ENCODE data around the gene KCMF1.

KCMF1 gene

GRCh38 chr2:84956334-84957297, 14.3 kb upstream of the KCMF1 start:
- DNase-seq, result no peak

- DNase-seq, result no peak
These were observed 13.2 kb upstream of the KCMF1 start for GRCh38 chr2:84957771-84958134.

GRCh38 chr2:84958135-84959059, 12.6 kb upstream of the KCMF1 start:
- DNase-seq, result no peak

GRCh38 chr2:84959095-84959565, 11.8 kb upstream of the KCMF1 start:
- no peak for DNase-seq

- DNase-seq, result no peak
These were observed 11.1 kb upstream of the KCMF1 start for GRCh38 chr2:84959566-84960506.

- DNase-seq, result no peak
These were observed 8.0 kb upstream of the KCMF1 start for GRCh38 chr2:84962917-84963316.

GRCh38 chr2:84963323-84963691, 7.7 kb upstream of the KCMF1 start:
- DNase-seq, result no peak

GRCh38 chr2:84963692-84964405, 7.1 kb upstream of the KCMF1 start:
- no peak for DNase-seq

- no peak for DNase-seq
These were observed 6.4 kb upstream of the KCMF1 start for GRCh38 chr2:84964406-84965191.

- DNase-seq, result no peak
These were observed 5.8 kb upstream of the KCMF1 start for GRCh38 chr2:84965192-84965516.

- DNase-seq, result no peak
These were observed 5.1 kb upstream of the KCMF1 start for GRCh38 chr2:84965827-84966226.

- DNase-seq, result no peak
These were observed 4.2 kb upstream of the KCMF1 start for GRCh38 chr2:84966731-84967130.

GRCh38 chr2:84969511-84970209, 1.3 kb upstream of the KCMF1 start:
- no peak for DNase-seq

GRCh38 chr2:84970210-84970867, 622 bp upstream of the KCMF1 start:
- DNase-seq, result peak in 1 of 2 donors; percentile 59

- peak in 1 of 2 donors; percentile 67 for DNase-seq
These were observed 697 bp downstream of the KCMF1 start for GRCh38 chr2:84971510-84972206.

- DNase-seq, result no peak
These were observed 1.3 kb downstream of the KCMF1 start for GRCh38 chr2:84972207-84972783.

- no peak for DNase-seq
These were observed 2.0 kb downstream of the KCMF1 start for GRCh38 chr2:84972932-84973331.

- no peak for DNase-seq
These were observed 9.5 kb downstream of the KCMF1 start for GRCh38 chr2:84980263-84980983.
